SK-N-SH treated with all-trans-retinoic acid at 6 μM for 48 hours (cell line): ENCODE data around the gene AIG1.

Experiments used
- ATAC-seq: fragments of 200-7000 bp; cut with Tn5 transposase; 3 replicates; pipeline ENCODE4 v1.9.1; 2020; ENCODE audit warnings: mild to moderate bottlenecking, moderate library complexity
- ISL1 ChIP-seq: fragments of 250-450 bp; sonication (Bioruptor Pico); IDR thresholded peaks from 2 replicates; pipeline ENCODE4 v2.1.2; 2022; ENCODE audit warnings: mild to moderate bottlenecking, moderate library complexity
- OSR1 ChIP-seq: fragments of 250-450 bp; sonication (Bioruptor Pico); IDR thresholded peaks from 2 replicates; pipeline ENCODE4 v1.8.0; 2022; ENCODE audit warnings: moderate library complexity, mild to moderate bottlenecking, inconsistent platforms
- PATZ1 ChIP-seq: fragments of 250-450 bp; sonication (Bioruptor Pico); IDR thresholded peaks from 2 replicates; pipeline ENCODE4 v1.8.0; 2020; ENCODE audit warnings: mild to moderate bottlenecking, moderate library complexity, borderline replicate concordance

AIG1 gene

GRCh38 chr6:143390278-143390677 lies 329.6 kb downstream of the AIG1 start:
- TF ChIP-seq ISL1 (CRISPR knock-in tag) = no peak
- TF ChIP-seq PATZ1 (CRISPR knock-in tag) = no peak
- TF ChIP-seq OSR1 (CRISPR knock-in tag) = no peak
- no peak for ATAC-seq
